CD8-positive, alpha-beta memory T cell (primary cell): ENCODE results near the gene BRIP1. TPM values are rescaled to one million over a fixed set of nuclear protein-coding genes. Genes with fewer than 3 reads are reported as not detected.

Source experiments
- CTCF ChIA-PET: fragments of 350-600 bp; sonication (Branson Sonifier 250); formaldehyde crosslinking; loops from one replicate; lab custom pipeline; 2021; ENCODE audit warnings: antibody characterized with exemption; lab: Charles Lee
- POLR2A ChIA-PET: fragments of 350-600 bp; sonication (Branson Sonifier 250); formaldehyde crosslinking; loops from one replicate; lab custom pipeline; 2021; ENCODE audit warnings: antibody characterized with exemption; lab: Charles Lee
- DNase-seq, 5 donors: peaks; one replicate each; pipeline versions ENCODE4 v3.0.0 to v3.0.0-alpha.2; 2020 to 2022; ENCODE audit warnings: mixed read lengths in 1 of 5
- H3K27ac ChIP-seq: one replicate; pipeline ENCODE4 v1.7.0; 2013; ENCODE audit warnings: low read depth, mild to moderate bottlenecking, low read length, moderate library complexity
- H3K27me3 ChIP-seq: 2 replicates; pipeline ENCODE4 v1.7.0; 2013; ENCODE audit warnings: low read length, mild to moderate bottlenecking; ENCODE audit not compliant: insufficient read depth, poor library complexity, severe bottlenecking
- H3K36me3 ChIP-seq: 2 replicates; pipeline ENCODE4 v1.7.0; 2013; ENCODE audit warnings: mild to moderate bottlenecking, low read length, moderate library complexity; ENCODE audit not compliant: insufficient read depth
- H3K4me1 ChIP-seq: 2 replicates; pipeline ENCODE4 v1.7.0; 2013; ENCODE audit warnings: mild to moderate bottlenecking, low read length, moderate library complexity; ENCODE audit not compliant: insufficient read depth
- H3K4me3 ChIP-seq: 2 replicates; pipeline ENCODE4 v1.7.0; 2013; ENCODE audit warnings: mild to moderate bottlenecking, low read length
- H3K9me3 ChIP-seq: 2 replicates; pipeline ENCODE4 v1.7.0; 2013; ENCODE audit warnings: mild to moderate bottlenecking, low read length
- H3K27ac Mint-ChIP-seq, 8 donors: one replicate each; pipeline ENCODE4 v1.8.0; 2020 to 2021; ENCODE audit warnings: mixed read lengths in 8 of 8, mild to moderate bottlenecking in 6 of 8, inconsistent platforms in 3 of 8, moderate library complexity in 3 of 8
- H3K27me3 Mint-ChIP-seq, 2 donors: one replicate each; pipeline ENCODE4 v1.8.0; 2020 to 2021; ENCODE audit warnings: mixed read lengths in 2 of 2, mild to moderate bottlenecking in 1 of 2, moderate library complexity in 1 of 2
- H3K36me3 Mint-ChIP-seq, 3 donors: one replicate each; pipeline ENCODE4 v1.8.0; 2020 to 2021; ENCODE audit warnings: mixed read lengths in 3 of 3, inconsistent platforms in 1 of 3, mild to moderate bottlenecking in 1 of 3
- H3K4me1 Mint-ChIP-seq, 3 donors: one replicate each; pipeline ENCODE4 v1.8.0; 2020 to 2021; ENCODE audit warnings: mixed read lengths in 3 of 3, inconsistent platforms in 1 of 3, mild to moderate bottlenecking in 1 of 3
- H3K4me3 Mint-ChIP-seq, 7 donors: one replicate each; pipeline ENCODE4 v1.8.0; 2020 to 2021; ENCODE audit warnings: mixed read lengths in 7 of 7, mild to moderate bottlenecking in 6 of 7, moderate library complexity in 4 of 7, inconsistent platforms in 2 of 7
- H3K9me3 Mint-ChIP-seq, 5 donors: one replicate each; pipeline ENCODE4 v1.8.0; 2020 to 2022; ENCODE audit warnings: mixed read lengths in 5 of 5, mild to moderate bottlenecking in 3 of 5, moderate library complexity in 2 of 5, inconsistent platforms in 1 of 5
- polyA plus RNA-seq: library from polyadenylated mRNA; unstranded; fragments of 300-500 nt; fragmentation: Illumina TruSeq; gene quantifications from one replicate; pipeline ENCODE4 v1.2.3, GENCODE V29; 2021
- total RNA-seq, 2 experiments: library from RNA; stranded (reverse); gene quantifications; one replicate each; pipeline ENCODE4 v1.2.3, GENCODE V29; 2021

The BRIP1 gene
- total and polyA plus RNA-seq, 3 experiments from 2014 or later = 0.86 to 11.7 (median 11.3) TPM

DNA sequence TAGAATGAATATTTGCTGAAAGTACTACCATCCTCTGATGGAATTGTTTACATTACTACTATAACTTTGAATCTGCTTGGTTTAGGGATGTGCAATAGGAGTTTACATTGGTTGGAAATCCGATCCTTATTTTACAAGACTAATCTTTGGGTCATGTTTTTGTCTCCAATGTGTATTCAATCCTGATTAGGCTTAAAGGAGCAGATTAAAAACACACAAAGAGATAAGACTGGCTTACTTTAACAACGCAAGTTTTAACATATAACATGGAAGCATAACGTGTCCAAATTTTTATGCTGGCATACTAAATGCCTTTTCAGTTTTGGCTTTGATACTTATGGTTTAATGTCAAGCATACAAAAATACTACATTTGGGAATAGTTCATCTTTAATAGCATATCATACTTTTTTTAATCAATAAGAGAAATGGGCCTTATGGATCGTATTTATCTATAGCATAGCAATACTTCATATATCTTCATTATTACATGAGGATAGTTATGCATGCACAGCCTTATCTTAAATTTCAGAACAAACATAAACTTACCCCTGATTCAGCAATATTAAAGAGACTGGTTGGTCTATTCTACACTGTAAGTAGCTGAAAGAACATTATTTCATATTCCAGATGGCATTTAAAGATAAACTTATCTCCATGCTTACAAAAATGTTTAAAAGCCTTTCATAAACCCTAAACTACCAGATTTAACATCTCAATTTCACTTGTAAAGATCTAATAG, 202.4 kb downstream of the BRIP1 start:
- H3K4me3 Mint-ChIP-seq = no peak overlapping the region
- H3K27ac Mint-ChIP-seq = no peak overlapping the region
- no peaks in the 10 kb centered on the region for H3K4me1 Mint-ChIP-seq
- no peaks in the 10 kb centered on the region for H3K36me3 Mint-ChIP-seq
- no peaks in the 10 kb centered on the region for H3K36me3 ChIP-seq
- H3K27ac ChIP-seq = no peak overlapping the region
- ChIA-PET POLR2A (no interaction called here), CTCF (no interaction called here)
- H3K27me3 ChIP-seq = no peaks in the 10 kb centered on the region
- H3K4me3 ChIP-seq = no peak overlapping the region
- peaks cover 7 to 41% of the 10 kb centered on the region in 2 donors for H3K27me3 Mint-ChIP-seq
- no peak for DNase-seq
- peaks cover 0 to 3% (median 0%) of the 10 kb centered on the region in 5 donors for H3K9me3 Mint-ChIP-seq
- H3K4me1 ChIP-seq = no peaks in the 10 kb centered on the region
- no peaks in the 10 kb centered on the region for H3K9me3 ChIP-seq

DNA sequence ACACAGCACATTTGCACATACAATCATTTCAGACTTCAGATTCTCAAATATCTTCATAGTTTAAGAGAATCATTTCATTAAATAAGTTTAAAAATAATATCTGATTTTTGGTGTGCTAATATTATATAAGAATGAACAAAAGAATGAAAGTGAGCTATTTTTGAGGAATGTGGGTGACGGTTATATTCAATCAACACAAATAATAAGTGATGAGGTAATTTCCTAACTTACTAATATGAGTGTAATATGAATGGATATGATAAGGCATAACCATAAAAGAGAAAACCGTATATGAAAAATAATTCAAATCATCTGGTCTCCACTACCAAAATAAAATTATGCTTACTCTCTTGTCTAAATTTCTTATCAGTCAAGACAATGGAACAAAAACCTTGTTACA, 203.9 kb downstream of the BRIP1 start:
- no peaks in the 10 kb centered on the region for H3K9me3 ChIP-seq
- H3K9me3 Mint-ChIP-seq = peaks cover 0 to under 1% (median 0%) of the 10 kb centered on the region in 5 donors
- H3K4me1 ChIP-seq = no peaks in the 10 kb centered on the region
- H3K4me3 Mint-ChIP-seq = no peak overlapping the region
- H3K4me1 Mint-ChIP-seq = no peaks in the 10 kb centered on the region
- H3K27me3 Mint-ChIP-seq = peaks cover 2 to 26% of the 10 kb centered on the region in 2 donors
- no peak overlapping the region for H3K4me3 ChIP-seq
- no peak overlapping the region for H3K27ac Mint-ChIP-seq
- no peak overlapping the region for H3K27ac ChIP-seq
- no peaks in the 10 kb centered on the region for H3K27me3 ChIP-seq
- CTCF ChIA-PET = interaction anchor here (1.0 to 1.7 kb wide), 2 partner anchors 13 to 15 kb away, joined by 3 read pairs; no protein-coding TSS in a partner anchor
- POLR2A ChIA-PET = no interaction called here
- DNase-seq = no peak
- no peaks in the 10 kb centered on the region for H3K36me3 Mint-ChIP-seq
- no peaks in the 10 kb centered on the region for H3K36me3 ChIP-seq

DNA sequence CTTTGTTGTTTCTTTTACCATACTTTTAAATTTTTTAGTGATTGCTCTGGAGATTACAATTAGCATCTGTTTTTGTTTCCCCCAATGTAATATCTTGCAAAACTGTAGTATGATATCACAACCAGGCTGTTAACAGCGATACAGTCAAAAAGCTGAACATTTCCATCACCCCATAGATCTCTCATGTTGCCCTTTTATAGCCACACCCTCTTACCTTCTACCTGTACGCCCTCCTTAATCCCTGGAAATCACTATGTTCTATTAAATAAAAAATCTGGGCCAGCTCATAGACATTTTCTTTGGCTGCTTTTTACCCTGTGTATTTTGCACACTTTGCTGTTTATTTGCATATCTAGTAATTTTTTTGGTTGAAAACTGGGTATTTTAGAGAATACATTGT, 205.1 kb downstream of the BRIP1 start:
- Mint-ChIP-seq H3K4me3 (no peak overlapping the region), H3K4me1 (no peaks in the 10 kb centered on the region), H3K36me3 (no peaks in the 10 kb centered on the region), H3K27me3 (peaks cover 0 to 23% of the 10 kb centered on the region in 2 donors), H3K9me3 (peaks cover 0 to 5% (median 1%) of the 10 kb centered on the region in 5 donors), H3K27ac (no peak overlapping the region)
- Histone ChIP-seq H3K4me1 (no peaks in the 10 kb centered on the region), H3K4me3 (no peak overlapping the region), H3K9me3 (no peaks in the 10 kb centered on the region), H3K36me3 (no peaks in the 10 kb centered on the region), H3K27ac (no peak overlapping the region), H3K27me3 (no peaks in the 10 kb centered on the region)
- POLR2A ChIA-PET = no interaction called here
- CTCF ChIA-PET = interaction anchor here (1.2 kb wide), 1 partner anchor 408 kb away, joined by 3 read pairs; no protein-coding TSS in a partner anchor
- no peak for DNase-seq

DNA sequence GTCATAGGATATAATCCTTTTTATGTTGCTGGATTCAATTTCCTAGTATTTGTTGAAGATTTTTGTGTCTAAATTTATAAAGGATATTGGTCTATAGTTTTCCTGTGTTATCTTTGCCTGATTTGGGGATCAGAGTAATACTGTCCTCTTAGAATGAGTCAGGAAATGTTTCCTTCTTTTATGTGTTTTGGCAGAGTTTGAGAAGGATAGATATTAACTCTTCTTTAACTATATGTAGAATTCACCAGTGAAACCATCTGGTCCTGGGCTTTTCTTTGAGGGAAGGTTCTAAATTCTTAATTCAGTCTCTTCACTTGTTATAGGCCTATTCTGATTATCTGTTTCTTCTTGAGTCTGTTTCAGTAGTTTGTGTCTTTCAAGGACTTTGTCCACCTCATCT, 206.0 kb downstream of the BRIP1 start:
- no peaks in the 10 kb centered on the region for H3K4me1 Mint-ChIP-seq
- ChIA-PET CTCF (no interaction called here), POLR2A (no interaction called here)
- no peaks in the 10 kb centered on the region for H3K4me1 ChIP-seq
- no peak overlapping the region for H3K27ac ChIP-seq
- no peaks in the 10 kb centered on the region for H3K36me3 Mint-ChIP-seq
- H3K36me3 ChIP-seq = no peaks in the 10 kb centered on the region
- H3K27ac Mint-ChIP-seq = no peak overlapping the region
- no peak overlapping the region for H3K4me3 ChIP-seq
- peaks cover 0 to 9% (median 3%) of the 10 kb centered on the region in 5 donors for H3K9me3 Mint-ChIP-seq
- peaks cover 0 to 20% of the 10 kb centered on the region in 2 donors for H3K27me3 Mint-ChIP-seq
- H3K9me3 ChIP-seq = no peaks in the 10 kb centered on the region
- no peak overlapping the region for H3K4me3 Mint-ChIP-seq
- DNase-seq = no peak
- H3K27me3 ChIP-seq = no peaks in the 10 kb centered on the region

DNA sequence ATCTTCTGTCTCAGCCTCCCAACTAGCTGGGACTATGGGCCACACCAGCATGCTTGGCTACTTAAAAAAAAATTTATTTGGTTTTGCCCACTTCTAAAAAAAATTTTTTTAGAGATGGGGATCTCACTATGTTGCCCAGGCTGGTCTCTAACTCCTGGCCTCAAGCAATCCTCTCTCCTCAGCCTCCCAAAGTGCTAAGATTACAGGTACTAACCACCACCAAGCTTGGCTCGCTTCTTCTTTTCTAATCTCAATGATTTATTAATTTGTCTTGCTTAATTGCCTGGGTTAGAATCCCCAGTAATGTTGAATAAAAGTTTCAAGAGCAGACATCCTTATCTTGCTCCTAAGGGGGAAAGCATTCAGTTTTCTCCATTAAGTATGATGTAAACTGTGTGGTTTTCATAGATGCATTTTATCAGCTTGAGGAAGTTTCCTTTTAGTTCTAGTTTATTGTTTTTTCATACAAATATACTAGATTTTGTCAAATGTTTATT, 206.6 kb downstream of the BRIP1 start:
- Mint-ChIP-seq H3K4me3 (no peak overlapping the region), H3K27ac (no peak overlapping the region), H3K4me1 (no peaks in the 10 kb centered on the region), H3K9me3 (peaks cover 2 to 15% (median 6%) of the 10 kb centered on the region in 5 donors), H3K27me3 (peaks cover 0 to 20% of the 10 kb centered on the region in 2 donors), H3K36me3 (no peaks in the 10 kb centered on the region)
- Histone ChIP-seq H3K27me3 (no peaks in the 10 kb centered on the region), H3K4me1 (no peaks in the 10 kb centered on the region), H3K36me3 (no peaks in the 10 kb centered on the region), H3K27ac (no peak overlapping the region), H3K4me3 (no peak overlapping the region), H3K9me3 (no peaks in the 10 kb centered on the region)
- DNase-seq = no peak
- CTCF ChIA-PET = no interaction called here
- POLR2A ChIA-PET = no interaction called here

DNA sequence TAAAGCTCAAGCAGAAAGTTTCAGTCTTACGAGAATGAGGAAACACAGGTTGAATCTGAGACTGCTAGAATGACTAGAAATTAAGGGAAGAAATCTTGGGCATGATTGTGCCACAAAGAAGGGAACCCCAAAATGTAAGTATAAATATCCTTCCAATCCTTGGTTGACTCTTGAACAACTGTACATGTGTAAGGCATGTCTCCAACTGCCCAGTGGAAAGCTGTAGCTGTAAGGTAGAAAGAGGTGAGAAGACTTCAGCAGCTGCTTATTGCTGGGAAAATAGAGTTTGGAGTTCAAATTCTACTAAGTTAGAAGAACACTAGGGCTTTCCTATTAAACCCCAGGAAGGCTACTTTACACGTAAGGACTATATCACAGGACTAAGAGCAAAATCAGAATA, 212.6 kb downstream of the BRIP1 start:
- no peaks in the 10 kb centered on the region for H3K9me3 ChIP-seq
- no peak for DNase-seq
- no peak overlapping the region for H3K27ac ChIP-seq
- ChIA-PET CTCF (no interaction called here), POLR2A (no interaction called here)
- H3K4me1 ChIP-seq = no peaks in the 10 kb centered on the region
- no peak overlapping the region for H3K4me3 Mint-ChIP-seq
- H3K27me3 Mint-ChIP-seq = peaks cover 7 to 37% of the 10 kb centered on the region in 2 donors
- no peaks in the 10 kb centered on the region for H3K27me3 ChIP-seq
- peaks cover 14 to 26% (median 23%) of the 10 kb centered on the region in 5 donors for H3K9me3 Mint-ChIP-seq
- H3K27ac Mint-ChIP-seq = no peak overlapping the region
- H3K36me3 Mint-ChIP-seq = no peaks in the 10 kb centered on the region
- no peaks in the 10 kb centered on the region for H3K4me1 Mint-ChIP-seq
- no peak overlapping the region for H3K4me3 ChIP-seq
- no peaks in the 10 kb centered on the region for H3K36me3 ChIP-seq

DNA sequence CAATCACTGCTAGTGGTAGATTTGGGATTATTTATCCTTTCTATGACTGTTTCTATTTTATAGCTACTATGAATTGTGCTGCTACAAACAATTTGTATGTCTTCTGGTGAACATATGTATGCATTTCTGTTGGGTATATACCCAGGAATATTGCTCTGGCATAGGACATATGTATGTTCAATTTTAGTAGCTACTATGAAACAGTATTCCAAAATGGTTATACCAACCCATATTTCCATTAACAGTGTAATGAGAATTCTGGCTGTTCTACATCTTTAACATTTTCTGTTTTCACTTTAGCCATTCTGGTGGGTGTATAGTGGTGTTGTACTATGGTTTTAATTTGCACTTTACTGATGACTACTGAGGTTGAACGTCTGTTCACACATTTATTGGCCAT, 214.7 kb downstream of the BRIP1 start:
- no peak for DNase-seq
- no peaks in the 10 kb centered on the region for H3K4me1 Mint-ChIP-seq
- ChIA-PET CTCF (no interaction called here), POLR2A (no interaction called here)
- Histone ChIP-seq H3K4me1 (no peaks in the 10 kb centered on the region), H3K4me3 (no peak overlapping the region), H3K27ac (no peak overlapping the region), H3K9me3 (no peaks in the 10 kb centered on the region), H3K27me3 (no peaks in the 10 kb centered on the region), H3K36me3 (no peaks in the 10 kb centered on the region)
- H3K4me3 Mint-ChIP-seq = no peak overlapping the region
- peaks cover 14 to 24% (median 23%) of the 10 kb centered on the region in 5 donors for H3K9me3 Mint-ChIP-seq
- peaks cover 7 to 44% of the 10 kb centered on the region in 2 donors for H3K27me3 Mint-ChIP-seq
- H3K36me3 Mint-ChIP-seq = no peaks in the 10 kb centered on the region
- H3K27ac Mint-ChIP-seq = no peak overlapping the region

DNA sequence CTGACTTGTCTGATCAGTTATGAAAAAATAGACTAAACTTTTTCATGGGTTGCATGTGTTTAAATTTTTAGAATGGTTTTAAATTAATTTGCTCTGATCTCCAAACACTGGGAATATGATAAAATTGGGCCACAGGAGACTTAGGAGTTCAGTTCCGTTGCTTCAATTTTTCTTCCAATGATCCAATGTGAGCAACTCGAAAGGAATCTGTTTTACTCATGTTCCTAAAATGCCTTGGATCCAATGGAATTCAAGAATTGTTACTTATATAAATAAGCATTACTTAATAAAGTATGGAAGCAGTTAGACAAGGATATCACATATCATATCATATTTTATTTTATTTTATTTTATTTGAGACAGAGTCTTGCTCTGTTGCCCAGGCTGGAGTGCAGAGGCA, 216.3 kb downstream of the BRIP1 start:
- no peaks in the 10 kb centered on the region for H3K4me1 ChIP-seq
- DNase-seq = no peak
- POLR2A ChIA-PET = no interaction called here
- H3K27me3 ChIP-seq = no peaks in the 10 kb centered on the region
- H3K4me3 ChIP-seq = no peak overlapping the region
- Mint-ChIP-seq H3K9me3 (peaks cover 11 to 20% (median 18%) of the 10 kb centered on the region in 5 donors), H3K4me3 (no peak overlapping the region), H3K4me1 (no peaks in the 10 kb centered on the region), H3K27ac (no peak overlapping the region), H3K36me3 (no peaks in the 10 kb centered on the region), H3K27me3 (peaks cover 7 to 45% of the 10 kb centered on the region in 2 donors)
- CTCF ChIA-PET = no interaction called here
- no peak overlapping the region for H3K27ac ChIP-seq
- no peaks in the 10 kb centered on the region for H3K36me3 ChIP-seq
- no peaks in the 10 kb centered on the region for H3K9me3 ChIP-seq
